ENCODE measurements around the gene DUSP1. TPM values are rescaled to one million over a fixed set of nuclear protein-coding genes. Genes with fewer than 3 reads are reported as not detected.

DUSP1 gene
- total and polyA plus RNA-seq, 9 of the 15 experiments (the other 6 are each of a cell fraction or from before 2014, with no cell fraction given) = 2.1 to 14.2 (median 8.5) TPM

- 34% methylated on average over 21 of the region's 21 CpGs for WGBS (ENCODE audit: insufficient coverage, low coverage, missing lambda C conversion rate)
- TSS peak; percentile 59 for BruUV-seq (replicated peaks)
- in situ Hi-C loops (cut with MboI) = no loop called here
Observed at GRCh38 chr5:172769616-172770373, 1.2 kb downstream of the DUSP1 start.

More at GRCh38 chr5:172769616-172770373, 1.2 kb downstream of the DUSP1 start:
- intact Hi-C loops (cut with micrococcal nuclease) = loop anchor here (2.0 to 10.0 kb wide), 2 partner anchors 133 to 555 kb away; partner anchors contain the start of gene STC2
- no peak for ATAC-seq
- ChIA-PET CTCF (ENCODE audit: low intra/inter-chr PET ratio) (interaction anchor here (0.7 to 3.4 kb wide), 7 partner anchors 52 to 189 kb away, joined by 3 to 24 read pairs (median 4); partner anchors contain the start of gene RPL26L1), POLR2A (interaction anchor here (0.5 to 4.4 kb wide), 50 partner anchors 9 to 995 kb away, joined by 3 to 55 read pairs (median 5); partner anchors contain the start of gene RPL26L1)
- no peak for DNase-seq (ENCODE audit: extremely low read depth in 1 of 4, low spot score in 3 of 4)
- peak overlapping the region; percentile 71 for H2AFZ ChIP-seq (ENCODE audit: low read depth, low read length)
- no peaks in the 10 kb centered on the region for H3K9me3 ChIP-seq (replicated peaks; ENCODE audit: control insufficient read depth, insufficient read depth, low read depth, low read length)
- H3K9me1 ChIP-seq (ENCODE audit: control insufficient read depth, insufficient read depth, low read length) = peaks cover 9% of the 10 kb centered on the region
- peaks cover 26% of the 10 kb centered on the region for H3K79me2 ChIP-seq (ENCODE audit: control insufficient read depth, insufficient read depth, low read length)
- H3K4me3 ChIP-seq = peak overlapping the region; percentile 84
- peaks cover 30% of the 10 kb centered on the region for H3K36me3 ChIP-seq (ENCODE audit: control insufficient read depth, insufficient read depth, low read length)
- peak overlapping the region; percentile 99 to 100 for H3K9ac ChIP-seq (ENCODE audit: insufficient read depth in 1 of 2, low read depth in 2 of 2, low read length in 2 of 2)
- no peaks in the 10 kb centered on the region for H3K27me3 ChIP-seq (ENCODE audit: control insufficient read depth in 2 of 2, insufficient read depth in 2 of 2, low read length in 2 of 2)
- 0 out of 2 replicates have a peak, but pooled peaks have one; percentile 1 for TF ChIP-seq ETV5 (CRISPR knock-in tag; IDR thresholded peaks at IDR 0.05; ENCODE audit: low read depth)
- 0 out of 2 replicates have a peak, but pooled peaks have one; percentile 20 for TF ChIP-seq CHD2 (IDR thresholded peaks at IDR 0.05; ENCODE audit: low read depth, low read length)
- TF ChIP-seq MAFF (IDR thresholded peaks at IDR 0.05; ENCODE audit: low read length) = peak; percentile 35; the same call in 1 of the 2 replicates
- peak; percentile 8; the same call in 1 of the 2 replicates for TF ChIP-seq NR3C1 (CRISPR knock-in tag; IDR thresholded peaks at IDR 0.05)
- no peak for TF ChIP-seq ZNF224 (CRISPR knock-in tag; IDR thresholded peaks at IDR 0.05)
- no peak for TF ChIP-seq SRSF9 (IDR thresholded peaks at IDR 0.05; ENCODE audit: borderline replicate concordance, low read depth, low read length)
- TF ChIP-seq AFF4 (CRISPR knock-in tag; IDR thresholded peaks at IDR 0.05) = 0 out of 2 replicates have a peak, but pooled peaks have one; percentile 6
- peak overlapping the region; percentile 93 for H3K4me2 ChIP-seq (ENCODE audit: insufficient read depth, low read length)
- peaks cover 29% of the 10 kb centered on the region for H4K20me1 ChIP-seq (replicated peaks; ENCODE audit: control insufficient read depth, insufficient read depth, low read length)
- no peak for FAIRE-seq
- peak overlapping the region; percentile 99 for H3K27ac ChIP-seq (ENCODE audit: extremely low read depth, low read depth, low read length)
- H3K4me1 ChIP-seq (replicated peaks in 1 of 2; ENCODE audit: control insufficient read depth in 2 of 2, insufficient read depth in 2 of 2, low read length in 2 of 2) = peaks cover 44 to 58% of the 10 kb centered on the region in 2 experiments
